ENCODE results near the gene PLEKHA5. TPM values are rescaled to one million over a fixed set of nuclear protein-coding genes. Genes with fewer than 3 reads are reported as not detected.

The PLEKHA5 gene
- total RNA-seq, 4 donors from 2014 or later = 34.5 to 120 (median 60.0) TPM

GRCh38 chr12:19214020-19214419 lies 84.5 kb downstream of the PLEKHA5 start:
- no peaks in the 10 kb centered on the region for H3K27me3 ChIP-seq
- no peak for ATAC-seq
- TF ChIP-seq, protein P1, sequence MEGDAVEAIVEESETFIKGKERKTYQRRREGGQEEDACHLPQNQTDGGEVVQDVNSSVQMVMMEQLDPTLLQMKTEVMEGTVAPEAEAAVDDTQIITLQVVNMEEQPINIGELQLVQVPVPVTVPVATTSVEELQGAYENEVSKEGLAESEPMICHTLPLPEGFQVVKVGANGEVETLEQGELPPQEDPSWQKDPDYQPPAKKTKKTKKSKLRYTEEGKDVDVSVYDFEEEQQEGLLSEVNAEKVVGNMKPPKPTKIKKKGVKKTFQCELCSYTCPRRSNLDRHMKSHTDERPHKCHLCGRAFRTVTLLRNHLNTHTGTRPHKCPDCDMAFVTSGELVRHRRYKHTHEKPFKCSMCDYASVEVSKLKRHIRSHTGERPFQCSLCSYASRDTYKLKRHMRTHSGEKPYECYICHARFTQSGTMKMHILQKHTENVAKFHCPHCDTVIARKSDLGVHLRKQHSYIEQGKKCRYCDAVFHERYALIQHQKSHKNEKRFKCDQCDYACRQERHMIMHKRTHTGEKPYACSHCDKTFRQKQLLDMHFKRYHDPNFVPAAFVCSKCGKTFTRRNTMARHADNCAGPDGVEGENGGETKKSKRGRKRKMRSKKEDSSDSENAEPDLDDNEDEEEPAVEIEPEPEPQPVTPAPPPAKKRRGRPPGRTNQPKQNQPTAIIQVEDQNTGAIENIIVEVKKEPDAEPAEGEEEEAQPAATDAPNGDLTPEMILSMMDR (IDR thresholded peaks at IDR 0.05) = no peak
- TF ChIP-seq POLR2A (IDR thresholded peaks at IDR 0.05) (no peak), EP300 (IDR thresholded peaks at IDR 0.05) (no peak)
- 90 to 100% methylated on average over 1 of the region's 1 CpG for WGBS, 2 donors (ENCODE audit: low coverage in 1 of 2)
- H3K36me3 ChIP-seq = no peaks in the 10 kb centered on the region
- peaks cover 4 to 52% (median 4%) of the 10 kb centered on the region in 3 donors for H3K4me1 ChIP-seq
- H3K4me3 ChIP-seq = no peak overlapping the region
- no peak overlapping the region for H3K27ac ChIP-seq
- no peaks in the 10 kb centered on the region for H3K9me3 ChIP-seq

GRCh38 chr12:19215115-19215514 lies 85.6 kb downstream of the PLEKHA5 start:
- no peaks in the 10 kb centered on the region for H3K27me3 ChIP-seq
- no peaks in the 10 kb centered on the region for H3K36me3 ChIP-seq
- TF ChIP-seq POLR2A (IDR thresholded peaks at IDR 0.05) = no peak
- no peak for TF ChIP-seq POLR2AphosphoS5 (IDR thresholded peaks at IDR 0.05)
- TF ChIP-seq, protein P1 (IDR thresholded peaks at IDR 0.05) = no peak
- no peak overlapping the region for H3K4me3 ChIP-seq
- ATAC-seq = no peak
- H3K4me1 ChIP-seq = peaks cover 4 to 52% (median 4%) of the 10 kb centered on the region in 3 donors
- H3K27ac ChIP-seq = no peak overlapping the region
- no peaks in the 10 kb centered on the region for H3K9me3 ChIP-seq
- WGBS, 2 donors (ENCODE audit: low coverage in 1 of 2) = 47 to 68% methylated on average over 3 of the region's 3 CpGs

DNA sequence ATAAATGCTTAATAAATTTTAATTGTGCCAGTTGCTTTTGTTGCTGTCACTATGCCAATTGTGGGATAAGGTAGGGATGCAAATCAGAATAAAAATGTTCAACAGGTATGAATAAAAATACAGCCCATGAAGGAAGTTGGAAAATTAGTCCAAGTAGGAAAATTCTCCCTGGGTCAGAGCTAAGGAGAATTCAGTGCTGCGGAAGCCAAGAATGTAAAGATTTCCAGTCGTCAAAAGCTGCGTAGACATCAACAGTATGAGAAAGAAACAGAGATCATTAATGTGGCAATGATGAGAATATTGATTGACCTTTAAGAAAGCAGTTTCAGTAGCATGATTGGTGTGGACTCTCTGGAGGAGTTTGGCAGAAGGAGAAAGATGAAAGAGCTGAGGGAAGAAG lies 87.9 kb downstream of the PLEKHA5 start:
- H3K27ac ChIP-seq = peak overlapping the region in 2 of 4 donors; percentile 14 to 31
- WGBS, 2 donors (ENCODE audit: low coverage in 1 of 2) = 48 to 83% methylated on average over 3 of the region's 3 CpGs
- H3K36me3 ChIP-seq = no peaks in the 10 kb centered on the region
- no peaks in the 10 kb centered on the region for H3K27me3 ChIP-seq
- H3K4me3 ChIP-seq = no peak overlapping the region
- H3K4me1 ChIP-seq = peaks cover 4 to 66% (median 4%) of the 10 kb centered on the region in 3 donors
- TF ChIP-seq, protein P1 (IDR thresholded peaks at IDR 0.05) = no peak
- no peak for TF ChIP-seq POLR2A (IDR thresholded peaks at IDR 0.05)
- TF ChIP-seq POLR2AphosphoS5 (IDR thresholded peaks at IDR 0.05) = no peak
- no peak for ATAC-seq
- H3K9me3 ChIP-seq = no peaks in the 10 kb centered on the region

DNA sequence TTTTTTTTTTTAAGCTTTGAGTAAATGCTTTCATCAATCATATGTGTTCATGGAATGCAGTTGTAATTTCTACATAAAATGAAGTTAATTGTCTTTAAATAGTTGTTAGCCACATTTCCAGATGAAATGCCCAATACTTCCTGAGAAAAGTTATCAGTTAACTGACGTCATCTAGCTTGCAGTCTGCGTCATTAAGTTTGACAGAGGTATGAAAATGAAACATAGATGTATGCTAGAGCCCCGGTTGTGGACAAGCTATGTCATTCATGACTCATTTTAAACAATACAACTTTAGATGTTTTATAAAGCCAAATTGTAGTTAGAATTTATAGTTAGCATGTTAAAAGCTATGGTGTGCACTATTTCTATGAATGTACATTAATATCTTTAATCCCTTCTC lies 90.7 kb downstream of the PLEKHA5 start:
- 30 to 59% methylated on average over 3 of the region's 3 CpGs for whole genome bisulfite sequencing, 2 donors (ENCODE audit: low coverage in 1 of 2)
- H3K27me3 ChIP-seq = no peaks in the 10 kb centered on the region
- no peak overlapping the region for H3K27ac ChIP-seq
- no peaks in the 10 kb centered on the region for H3K9me3 ChIP-seq
- TF ChIP-seq EP300 (IDR thresholded peaks at IDR 0.05) = no peak
- no peak for TF ChIP-seq POLR2AphosphoS5 (IDR thresholded peaks at IDR 0.05)
- TF ChIP-seq, protein P1 (IDR thresholded peaks at IDR 0.05) = no peak
- no peak for TF ChIP-seq POLR2A (IDR thresholded peaks at IDR 0.05)
- no peak for ATAC-seq
- H3K4me1 ChIP-seq = peaks cover 0 to 68% (median 9%) of the 10 kb centered on the region in 3 donors
- H3K4me3 ChIP-seq = no peak overlapping the region
- H3K36me3 ChIP-seq = no peaks in the 10 kb centered on the region

GRCh38 chr12:19220852-19221466 lies 91.4 kb downstream of the PLEKHA5 start:
- peak overlapping the region in 1 of 4 donors; percentile 48 for H3K27ac ChIP-seq
- no peaks in the 10 kb centered on the region for H3K36me3 ChIP-seq
- no peaks in the 10 kb centered on the region for H3K27me3 ChIP-seq
- 70 to 77% methylated on average over 2 of the region's 2 CpGs for WGBS, 2 donors (ENCODE audit: low coverage in 1 of 2)
- no peaks in the 10 kb centered on the region for H3K9me3 ChIP-seq
- H3K4me1 ChIP-seq = peaks cover 0 to 61% (median 9%) of the 10 kb centered on the region in 3 donors
- H3K4me3 ChIP-seq = no peak overlapping the region
- no peak for TF ChIP-seq EP300 (IDR thresholded peaks at IDR 0.05)
- no peak for TF ChIP-seq POLR2A (IDR thresholded peaks at IDR 0.05)
- TF ChIP-seq, protein P1 (IDR thresholded peaks at IDR 0.05) = no peak
- no peak for TF ChIP-seq POLR2AphosphoS5 (IDR thresholded peaks at IDR 0.05)
- ATAC-seq = no peak
